ENCODE data around the gene NUCB1. TPM values are rescaled to one million over a fixed set of nuclear protein-coding genes. Genes with fewer than 3 reads are reported as not detected.

The NUCB1 gene
- total RNA-seq, 1 experiment from 2014 or later: 125 TPM

DNA sequence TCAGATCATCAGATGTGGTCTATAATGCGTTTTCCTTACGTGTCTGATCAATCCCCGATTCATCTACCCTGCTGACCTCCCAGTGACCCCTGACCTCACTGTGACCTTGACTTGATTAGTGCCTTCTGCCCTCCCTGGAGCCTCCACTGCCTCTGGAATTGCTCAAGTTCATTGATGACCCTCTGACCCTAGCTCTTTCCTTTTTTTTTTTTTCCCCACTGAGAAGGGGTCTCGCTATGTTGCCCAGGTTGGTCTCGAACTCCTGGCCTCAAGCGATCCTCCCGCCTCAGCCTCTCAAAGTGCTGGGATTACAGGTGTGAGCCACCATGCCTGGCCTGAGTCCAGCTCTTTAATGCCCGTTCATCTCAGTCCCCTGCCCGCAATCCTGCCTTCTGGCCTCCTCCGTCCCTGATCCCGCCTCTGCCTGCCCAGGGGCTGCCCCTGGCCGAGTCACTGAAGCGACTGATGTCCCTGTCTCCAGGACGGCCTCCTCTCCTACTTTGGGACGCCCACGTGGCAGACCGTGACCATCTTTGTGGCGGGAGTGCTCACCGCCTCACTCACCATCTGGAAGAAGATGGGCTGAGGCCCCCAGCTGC, 61.0 kb downstream of the NUCB1 start:
- Histone ChIP-seq H3K9me3 (ENCODE audit: control insufficient read depth, low read depth, low read length) (no peaks in the 10 kb centered on the region), H3K4ac (ENCODE audit: low read depth, low read length) (no peak overlapping the region), H2BK120ac (ENCODE audit: low read depth, low read length, poor library complexity, severe bottlenecking) (no peak overlapping the region), H3K18ac (ENCODE audit: insufficient read length, low read depth, low read length) (no peak overlapping the region), H3K23ac (ENCODE audit: insufficient read length, low read depth, low read length) (no peak overlapping the region), H3T11ph (ENCODE audit: low read length) (no peak overlapping the region), H3K79me2 (ENCODE audit: insufficient read depth, low read length) (no peaks in the 10 kb centered on the region), H3K56ac (ENCODE audit: insufficient read length, low read depth, low read length) (no peak overlapping the region), H3K14ac (ENCODE audit: insufficient read depth, low read length) (no peak overlapping the region), H3K4me1 (ENCODE audit: insufficient read depth, low read length) (no peaks in the 10 kb centered on the region; the same call in 1 of the 2 replicates), H4K20me1 (ENCODE audit: control insufficient read depth, insufficient read depth, insufficient read length) (peaks cover 3% of the 10 kb centered on the region), H3K27me3 (ENCODE audit: insufficient read depth, low read length) (no peaks in the 10 kb centered on the region), H2BK15ac (ENCODE audit: low read depth, low read length) (no peak overlapping the region), H2AFZ (ENCODE audit: low read length) (no peak overlapping the region), H4K5ac (ENCODE audit: insufficient read length, low read depth, low read length) (no peak overlapping the region), H3K9ac (ENCODE audit: extremely low read depth, insufficient read length, low read length) (no peak overlapping the region), H2BK12ac (ENCODE audit: insufficient read length, low read depth, low read length) (no peak overlapping the region), H2BK20ac (ENCODE audit: low read depth, low read length, poor library complexity, severe bottlenecking) (no peak overlapping the region), H4K8ac (replicated peaks; ENCODE audit: insufficient read length, low read depth, low read length) (no peak overlapping the region), H2AK5ac (ENCODE audit: insufficient read length, low read length) (no peak overlapping the region), H3K79me1 (ENCODE audit: insufficient read depth, low read depth, low read length, poor library complexity, severe bottlenecking) (peaks cover 3% of the 10 kb centered on the region), H3K4me2 (ENCODE audit: insufficient read depth, insufficient read length, low read length) (no peak overlapping the region), H3K27ac (ENCODE audit: insufficient read length, low read depth, low read length) (no peak overlapping the region), H3K23me2 (ENCODE audit: insufficient read length, low read depth, low read length, poor library complexity, severe bottlenecking) (peaks cover 12% of the 10 kb centered on the region), H2BK5ac (ENCODE audit: insufficient read length, low read length) (no peak overlapping the region), H4K91ac (ENCODE audit: insufficient read length, low read depth, low read length) (no peak overlapping the region)
- WGBS (ENCODE audit: extremely low coverage, insufficient read length, low lambda C conversion rate): no CpG with 5 or more reads among the region's 19 CpGs
- Mint-ChIP-seq H3K36me3 (ENCODE audit: insufficient read depth in 1 of 3, low read depth in 3 of 3) (peaks cover 17 to 57% (median 46%) of the 10 kb centered on the region in 3 experiments; a peak in 6 of 7 replicates), H3K9me3 (peaks cover 0 to 5% of the 10 kb centered on the region in 2 experiments; a peak in 2 of 5 replicates), H3K4me3 (peak overlapping the region in 1 of 2 experiments; percentile 55; a peak in 2 of 5 replicates), H3K27me3 (ENCODE audit: low read depth) (peaks cover 2% of the 10 kb centered on the region; the same call in 1 of the 2 replicates), H3K27ac (peak overlapping the region in 2 of 3 experiments; percentile 9 to 83; a peak in 3 of 7 replicates), H3K4me1 (peaks cover 29 to 34% of the 10 kb centered on the region in 2 experiments)
- DNase-seq: no peak
- TF ChIP-seq, protein P1, sequence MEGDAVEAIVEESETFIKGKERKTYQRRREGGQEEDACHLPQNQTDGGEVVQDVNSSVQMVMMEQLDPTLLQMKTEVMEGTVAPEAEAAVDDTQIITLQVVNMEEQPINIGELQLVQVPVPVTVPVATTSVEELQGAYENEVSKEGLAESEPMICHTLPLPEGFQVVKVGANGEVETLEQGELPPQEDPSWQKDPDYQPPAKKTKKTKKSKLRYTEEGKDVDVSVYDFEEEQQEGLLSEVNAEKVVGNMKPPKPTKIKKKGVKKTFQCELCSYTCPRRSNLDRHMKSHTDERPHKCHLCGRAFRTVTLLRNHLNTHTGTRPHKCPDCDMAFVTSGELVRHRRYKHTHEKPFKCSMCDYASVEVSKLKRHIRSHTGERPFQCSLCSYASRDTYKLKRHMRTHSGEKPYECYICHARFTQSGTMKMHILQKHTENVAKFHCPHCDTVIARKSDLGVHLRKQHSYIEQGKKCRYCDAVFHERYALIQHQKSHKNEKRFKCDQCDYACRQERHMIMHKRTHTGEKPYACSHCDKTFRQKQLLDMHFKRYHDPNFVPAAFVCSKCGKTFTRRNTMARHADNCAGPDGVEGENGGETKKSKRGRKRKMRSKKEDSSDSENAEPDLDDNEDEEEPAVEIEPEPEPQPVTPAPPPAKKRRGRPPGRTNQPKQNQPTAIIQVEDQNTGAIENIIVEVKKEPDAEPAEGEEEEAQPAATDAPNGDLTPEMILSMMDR (conservative IDR thresholded peaks at IDR 0.05): no peak

Data from H9 (cell line).